Central memory CD4-positive, alpha-beta T cell (primary cell): Measurements from ENCODE around the gene PCP2.

Experiments
- DNase-seq: peaks from one replicate; pipeline ENCODE4 v3.0.0; 2022

The PCP2 gene

DNA sequence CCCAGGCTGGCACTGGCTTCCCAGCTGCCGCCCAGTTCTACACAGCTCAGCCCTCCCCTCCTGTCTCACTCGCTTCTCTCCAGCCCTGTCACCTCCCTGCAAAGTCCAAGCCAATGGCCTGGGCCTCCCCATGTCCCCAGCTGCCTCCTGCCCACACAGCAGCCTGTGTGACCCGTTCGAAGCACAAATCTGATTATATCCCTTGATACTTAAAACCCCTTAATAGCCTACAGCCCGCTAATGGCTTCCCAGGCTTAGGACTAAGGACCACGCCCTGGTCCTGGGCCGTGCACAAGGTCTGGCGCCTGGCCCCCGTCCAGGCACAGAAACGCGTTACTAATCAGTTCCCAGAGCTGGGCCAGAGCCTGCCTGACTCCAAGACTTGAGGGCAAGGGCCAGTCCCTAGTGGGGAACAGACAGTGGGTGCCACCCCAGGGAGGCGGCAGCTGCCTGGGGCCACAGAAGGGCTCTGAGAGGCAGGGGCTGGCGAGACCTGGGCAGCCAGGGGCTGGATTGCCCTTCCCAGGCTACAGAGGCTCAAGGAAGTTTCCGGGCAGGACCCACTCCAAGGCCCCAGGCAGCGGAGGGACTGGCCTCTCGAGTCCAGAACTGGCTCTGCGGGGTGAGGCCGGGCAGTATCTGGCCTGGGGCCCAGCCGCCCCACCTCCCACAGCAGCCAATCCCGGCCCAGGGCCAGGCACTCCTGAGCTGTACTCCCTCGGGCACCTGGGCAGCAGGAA is 14.6 kb downstream of the PCP2 start:
- DNase-seq, result no peak

DNA sequence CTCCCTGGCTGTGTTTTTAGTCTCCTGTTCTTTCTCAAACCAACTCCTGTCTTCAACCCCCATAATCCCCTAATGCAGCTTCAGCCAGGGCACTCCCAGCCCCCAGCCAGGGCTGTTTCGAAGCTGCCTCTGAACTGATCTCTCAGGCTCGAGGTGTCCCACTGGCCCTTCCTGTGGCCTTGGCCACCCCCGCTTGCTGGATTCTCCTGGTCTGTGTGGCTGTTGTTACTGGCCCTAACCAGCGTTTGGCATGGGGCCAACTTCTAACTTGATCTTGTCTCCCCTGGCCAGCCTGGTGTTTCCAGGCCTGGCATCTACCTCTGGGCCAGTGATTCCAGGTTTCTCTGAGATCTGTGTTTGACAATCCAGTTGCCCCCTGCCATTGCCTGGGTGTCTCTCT is 15.2 kb downstream of the PCP2 start:
- no peak for DNase-seq

DNA sequence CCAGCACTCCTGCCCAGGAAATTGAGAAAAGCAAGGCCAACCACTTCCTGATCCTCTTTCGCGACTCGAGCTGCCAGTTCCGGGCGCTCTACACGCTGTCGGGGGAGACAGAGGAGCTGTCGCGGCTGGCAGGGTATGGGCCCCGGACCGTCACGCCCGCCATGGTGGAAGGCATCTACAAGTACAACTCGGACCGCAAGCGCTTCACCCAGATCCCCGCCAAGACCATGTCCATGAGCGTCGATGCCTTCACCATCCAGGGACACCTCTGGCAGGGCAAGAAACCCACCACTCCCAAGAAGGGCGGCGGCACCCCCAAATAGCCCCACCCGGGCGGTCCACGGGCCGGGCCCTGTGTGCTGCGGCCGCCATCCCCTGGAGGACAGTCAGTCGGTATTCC is 15.8 kb downstream of the PCP2 start:
- DNase-seq, result no peak

DNA sequence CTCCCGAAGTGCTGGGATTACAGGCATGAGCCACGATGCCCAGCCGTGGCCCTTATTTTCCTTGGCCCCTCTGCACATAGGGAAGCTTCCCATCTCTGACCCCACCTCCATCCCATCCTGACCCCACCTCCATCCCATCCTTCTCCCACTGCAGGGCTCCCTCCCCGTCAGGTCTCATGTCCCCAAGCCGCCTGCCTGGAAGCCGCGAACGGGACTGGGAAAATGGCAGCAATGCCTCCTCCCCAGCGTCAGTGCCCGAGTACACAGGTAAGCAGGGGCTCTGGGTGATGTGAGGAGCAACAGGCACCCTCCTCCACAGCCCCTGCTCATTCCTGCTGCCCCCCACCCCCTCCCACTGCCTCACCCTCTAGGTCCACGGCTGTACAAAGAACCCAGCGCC is 16.3 kb downstream of the PCP2 start:
- DNase-seq, result no peak

- no peak for DNase-seq
Observed at GRCh38 chr19:7614859-7615741, 18.4 kb downstream of the PCP2 start.

- no peak for DNase-seq
Observed at GRCh38 chr19:7612282-7613274, 20.9 kb downstream of the PCP2 start.

- DNase-seq, result no peak
Observed at GRCh38 chr19:7611541-7612279, 21.8 kb downstream of the PCP2 start.

GRCh38 chr19:7610491-7611240 is 22.9 kb downstream of the PCP2 start:
- no peak for DNase-seq

DNA sequence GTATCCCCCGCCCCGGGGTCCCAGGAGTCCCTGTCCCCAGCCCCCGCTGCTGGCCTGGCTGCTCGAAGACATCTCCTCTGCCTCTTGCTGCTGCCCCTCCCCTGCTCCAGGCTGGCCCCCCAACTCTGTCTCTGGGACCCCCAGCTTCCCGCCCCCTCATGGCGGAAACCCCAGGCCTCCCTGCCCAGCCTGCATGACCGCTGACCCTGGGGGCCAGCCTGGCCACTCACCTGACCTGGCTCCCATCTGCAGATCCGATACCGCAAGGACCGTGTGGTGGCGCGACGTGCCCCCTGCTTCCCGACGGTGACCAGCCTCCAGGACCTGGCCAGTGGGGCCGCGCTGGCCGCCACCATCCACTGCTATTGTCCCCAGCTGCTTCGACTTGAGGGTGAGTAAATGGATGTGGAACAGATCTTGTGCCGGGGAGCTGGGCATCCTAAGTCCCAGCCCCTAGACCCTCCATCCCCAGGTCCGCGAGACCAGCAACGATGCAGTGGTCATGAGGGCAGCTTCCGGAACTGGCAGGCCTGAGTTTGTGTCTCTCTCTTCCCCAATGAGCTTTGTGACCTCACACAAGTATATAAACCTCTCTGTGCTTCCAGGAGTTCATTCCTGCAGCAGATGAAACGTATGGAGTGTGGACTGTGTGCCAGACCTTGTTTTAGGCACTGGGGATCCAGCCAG is 25.5 kb downstream of the PCP2 start:
- no peak for DNase-seq

GRCh38 chr19:7607212-7607873 is 26.2 kb downstream of the PCP2 start:
- no peak for DNase-seq

DNA sequence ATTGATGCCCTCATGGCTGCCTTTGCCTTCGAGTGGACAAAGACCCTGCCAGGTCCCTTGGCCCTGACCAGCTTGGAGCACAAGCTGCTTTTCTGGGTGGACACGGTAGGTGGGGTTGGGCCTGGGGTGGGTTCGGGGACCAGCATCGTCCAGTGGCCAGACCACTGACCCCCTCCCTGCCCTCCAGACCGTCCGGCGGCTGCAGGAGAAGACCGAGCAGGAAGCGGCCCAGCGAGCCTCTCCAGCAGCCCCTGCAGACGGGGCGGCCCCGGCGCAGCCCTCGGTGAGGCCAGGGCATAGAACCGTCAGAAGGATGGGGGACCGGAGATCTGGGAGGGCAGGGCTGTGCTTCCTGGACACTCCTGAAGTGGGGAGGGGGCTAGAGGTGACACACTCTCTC is 27.2 kb downstream of the PCP2 start:
- no peak for DNase-seq

- DNase-seq, result no peak
Observed at GRCh38 chr19:7605490-7606222, 27.9 kb downstream of the PCP2 start.

GRCh38 chr19:7603919-7604318 is 29.6 kb downstream of the PCP2 start:
- no peak for DNase-seq

DNA sequence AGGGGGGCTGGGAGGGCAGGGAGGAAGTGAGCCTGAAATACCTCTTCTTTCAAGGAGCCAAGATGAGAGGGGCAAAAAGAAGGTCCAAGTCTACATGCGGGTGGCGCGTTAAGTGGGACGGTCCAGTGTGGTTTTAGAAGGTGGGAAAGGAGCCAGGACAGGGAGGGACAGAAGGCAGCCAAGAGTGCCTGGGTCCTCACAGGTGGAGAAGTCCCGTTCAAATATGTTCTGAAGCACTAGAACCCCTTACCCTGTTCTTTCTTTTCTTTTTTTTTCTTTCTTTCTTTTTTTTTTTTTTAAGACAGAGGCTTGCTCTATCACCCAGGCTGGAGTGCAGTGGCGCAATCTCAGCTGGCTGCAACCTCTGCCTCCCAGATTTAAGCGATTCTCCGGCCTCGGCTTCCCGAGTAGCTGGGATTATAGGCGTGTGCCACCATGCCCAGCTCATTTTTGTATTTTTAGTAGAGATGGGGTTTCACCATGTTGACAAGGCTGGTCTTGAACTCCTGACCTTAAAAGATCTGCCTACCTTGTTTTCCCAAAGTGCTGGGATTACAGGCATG is 30.5 kb downstream of the PCP2 start:
- no peak for DNase-seq

DNA sequence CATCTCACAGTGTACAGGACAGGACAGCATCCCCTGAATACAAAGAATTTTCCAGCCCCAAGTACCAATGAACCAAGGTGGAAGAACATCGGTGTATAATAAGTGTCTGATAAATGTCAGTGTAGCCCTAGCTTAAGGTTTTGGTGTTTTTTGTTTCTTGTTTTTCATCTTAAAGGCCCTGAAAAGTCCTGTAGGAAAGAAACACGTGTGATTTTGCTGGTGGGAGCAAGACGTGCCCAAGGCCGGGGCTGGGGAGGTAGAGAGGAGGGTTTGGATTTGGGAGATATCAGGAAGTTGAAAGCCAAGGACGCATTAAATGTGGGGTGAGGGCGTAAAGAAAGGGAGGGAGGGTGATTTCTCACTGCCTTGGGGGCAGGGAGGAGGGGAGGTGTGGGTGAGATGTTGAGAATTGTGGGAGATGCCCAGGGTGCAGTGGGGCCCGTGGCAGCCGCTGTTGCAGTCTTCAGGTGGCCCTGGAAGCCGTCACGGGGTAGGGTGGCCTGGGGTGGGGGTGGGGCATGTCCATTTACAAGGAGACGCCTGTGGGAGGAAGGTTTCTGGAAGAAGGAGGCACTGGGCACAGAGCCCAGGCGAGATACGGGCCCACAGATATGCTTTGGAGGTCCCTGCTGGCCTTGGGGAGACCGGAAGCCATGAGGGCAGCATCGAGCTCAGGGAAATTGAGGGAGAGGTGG is 31.1 kb downstream of the PCP2 start:
- no peak for DNase-seq

GRCh38 chr19:7600721-7601120 is 32.8 kb downstream of the PCP2 start:
- DNase-seq, result no peak

DNA sequence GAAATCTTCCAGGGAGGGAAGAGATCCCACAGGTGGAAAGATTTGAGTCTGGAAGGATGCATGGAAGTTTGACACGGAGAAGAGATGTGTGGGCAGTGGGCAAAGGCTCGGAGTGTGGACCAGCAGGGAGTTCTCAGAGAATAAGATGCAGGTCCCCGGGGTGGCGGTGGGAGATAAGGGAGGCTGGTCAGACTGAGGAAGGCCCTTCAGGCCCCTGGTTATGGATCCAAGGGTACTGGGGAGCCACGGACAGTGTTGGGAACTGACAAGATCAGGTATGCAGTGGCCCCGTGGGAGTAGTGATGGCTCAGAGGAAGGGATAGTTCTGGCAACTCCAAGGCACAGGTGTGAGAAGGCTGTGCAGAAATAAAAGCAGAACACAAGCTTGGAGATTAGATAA is 35.3 kb downstream of the PCP2 start:
- DNase-seq, result no peak

- DNase-seq, result no peak
Observed at GRCh38 chr19:7597689-7598088, 35.8 kb downstream of the PCP2 start.
